ENCODE results near the gene ADAM23. TPM values are rescaled to one million over a fixed set of nuclear protein-coding genes. Genes with fewer than 3 reads are reported as not detected.

The ADAM23 gene
- polyA plus RNA-seq, 2 of the 4 experiments (the other 2 are of a cell fraction) = 6.1 to 7.8 TPM

DNA sequence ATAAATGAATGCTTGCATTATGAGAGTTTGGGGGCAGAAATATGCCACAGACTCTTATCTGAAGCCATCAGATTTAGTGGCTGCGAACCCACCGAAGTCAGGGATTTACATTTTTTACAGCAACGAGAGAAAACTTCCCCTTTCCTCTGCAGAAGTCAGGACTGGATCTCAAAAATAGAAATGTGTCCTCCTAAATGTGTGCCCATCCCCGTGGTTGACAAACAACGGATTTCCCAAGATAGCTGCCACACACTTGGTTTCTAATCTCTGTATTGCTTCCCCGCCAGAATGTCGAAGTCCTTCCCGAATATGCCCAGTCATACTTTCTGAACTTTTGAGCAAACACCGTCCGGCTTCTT is 879 bp upstream of the ADAM23 start:
- Histone ChIP-seq H3K27ac (peak overlapping the region in 1 of 2 experiments; percentile 33; a peak in 3 of 6 replicates), H3K4me2 (peak overlapping the region; percentile 79), H3K9me3 (no peaks in the 10 kb centered on the region), H3K4me1 (peaks cover 20% of the 10 kb centered on the region), H3K4me3 (peak overlapping the region; percentile 52)
- DNase-seq (ENCODE audit: low read depth in 1 of 2, low spot score in 1 of 2) (no peak), FAIRE-seq (no peak), ATAC-seq (no peak; a peak in 2 of 6 replicates)
- POLR2A ChIA-PET = no interaction called here
- TF ChIP-seq MAFK (IDR thresholded peaks at IDR 0.05; ENCODE audit: partially characterized antibody) (peak; percentile 56), CBX8 (IDR thresholded peaks at IDR 0.05) (peak; percentile 80; the same call in 1 of the 2 replicates), NFE2L2 (conservative IDR thresholded peaks at IDR 0.05; ENCODE audit: low read length) (peak; percentile 32; the same call in 1 of the 2 replicates), CEBPB (IDR thresholded peaks at IDR 0.05) (no peak)
- 24% methylated on average over 9 of the region's 10 CpGs for WGBS (ENCODE audit: missing lambda C conversion rate)
- CTCF ChIA-PET = no interaction called here

DNA sequence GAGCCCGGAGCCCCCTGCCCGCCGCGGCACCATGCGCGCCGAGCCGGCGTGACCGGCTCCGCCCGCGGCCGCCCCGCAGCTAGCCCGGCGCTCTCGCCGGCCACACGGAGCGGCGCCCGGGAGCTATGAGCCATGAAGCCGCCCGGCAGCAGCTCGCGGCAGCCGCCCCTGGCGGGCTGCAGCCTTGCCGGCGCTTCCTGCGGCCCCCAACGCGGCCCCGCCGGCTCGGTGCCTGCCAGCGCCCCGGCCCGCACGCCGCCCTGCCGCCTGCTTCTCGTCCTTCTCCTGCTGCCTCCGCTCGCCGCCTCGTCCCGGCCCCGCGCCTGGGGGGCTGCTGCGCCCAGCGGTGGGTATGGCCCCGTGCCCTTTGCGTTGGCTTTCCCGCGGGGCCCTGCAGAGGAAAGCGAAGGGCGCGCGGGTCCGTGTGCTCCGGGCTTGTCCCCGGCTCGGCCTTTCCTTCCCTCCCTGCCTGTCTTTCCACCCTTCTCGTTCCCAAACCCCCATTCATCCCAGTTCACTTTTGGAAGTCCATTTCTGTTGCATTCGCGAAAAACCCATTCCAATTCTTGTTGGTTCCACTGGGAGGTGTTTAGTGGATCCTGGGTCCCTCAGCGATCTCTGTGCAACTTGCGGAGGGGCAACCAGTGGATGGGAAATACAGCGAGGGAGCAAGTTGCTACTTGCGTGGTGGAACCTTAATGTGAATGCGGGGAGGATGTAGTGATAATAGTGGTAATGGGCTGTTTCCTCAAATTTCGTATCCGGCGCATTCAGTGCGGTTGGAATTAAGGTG is 599 bp downstream of the ADAM23 start:
- WGBS (ENCODE audit: missing lambda C conversion rate) = 16% methylated on average over 42 of the region's 77 CpGs
- TF ChIP-seq, protein P1, sequence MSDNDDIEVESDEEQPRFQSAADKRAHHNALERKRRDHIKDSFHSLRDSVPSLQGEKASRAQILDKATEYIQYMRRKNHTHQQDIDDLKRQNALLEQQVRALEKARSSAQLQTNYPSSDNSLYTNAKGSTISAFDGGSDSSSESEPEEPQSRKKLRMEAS (IDR thresholded peaks at IDR 0.05) = 0 out of 2 replicates have a peak, but pooled peaks have one; percentile 26
- no peak for TF ChIP-seq HOXB13 (CRISPR knock-in tag; IDR thresholded peaks at IDR 0.05; ENCODE audit: low read depth)
- POLR2A ChIA-PET = no interaction called here
- no peak for FAIRE-seq
- peaks cover 26% of the 10 kb centered on the region for H3K4me1 ChIP-seq
- H3K27ac ChIP-seq = peak overlapping the region; percentile 47 to 90
- ATAC-seq = peak; percentile 65 to 68
- H3K4me3 ChIP-seq = peak overlapping the region; percentile 52
- H3K9me3 ChIP-seq = no peaks in the 10 kb centered on the region
- peak overlapping the region; percentile 79 for H3K4me2 ChIP-seq
- CTCF ChIA-PET = no interaction called here
- DNase-seq (ENCODE audit: low read depth in 1 of 2, low spot score in 1 of 2) = peak; percentile 19 to 46

DNA sequence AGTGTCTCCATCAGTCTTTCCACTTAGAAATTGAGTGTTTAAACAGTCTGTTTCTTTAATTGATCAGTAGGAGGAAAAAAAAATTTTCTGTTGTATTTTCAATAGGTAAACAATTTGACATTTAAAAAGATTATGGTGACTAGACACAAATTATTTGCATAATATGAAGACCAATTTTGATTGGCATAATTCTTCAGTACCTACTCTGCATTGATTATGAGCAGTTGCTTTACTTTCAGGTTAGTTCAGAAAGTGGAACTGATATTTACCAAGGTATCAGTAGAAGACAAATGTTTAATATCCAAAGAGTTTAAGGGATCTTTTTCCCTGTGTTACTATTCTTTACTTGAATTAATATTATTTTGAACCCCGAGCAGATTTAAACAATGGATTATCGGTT is 2.6 kb downstream of the ADAM23 start:
- DNase-seq (ENCODE audit: low read depth in 1 of 2, low spot score in 1 of 2) = no peak
- Histone ChIP-seq H3K4me1 (peaks cover 26% of the 10 kb centered on the region), H3K9me3 (no peaks in the 10 kb centered on the region), H3K27ac (no peak overlapping the region), H3K4me2 (no peak overlapping the region), H3K4me3 (no peak overlapping the region)
- no peak for TF ChIP-seq CBX8 (IDR thresholded peaks at IDR 0.05)
- no peak for TF ChIP-seq RCOR1 (IDR thresholded peaks at IDR 0.05; ENCODE audit: low read depth, low read length)
- no peak for FAIRE-seq
- ATAC-seq = no peak
- ChIA-PET POLR2A (no interaction called here), CTCF (no interaction called here)
- 86% methylated on average over 2 of the region's 2 CpGs for WGBS (ENCODE audit: missing lambda C conversion rate)

DNA sequence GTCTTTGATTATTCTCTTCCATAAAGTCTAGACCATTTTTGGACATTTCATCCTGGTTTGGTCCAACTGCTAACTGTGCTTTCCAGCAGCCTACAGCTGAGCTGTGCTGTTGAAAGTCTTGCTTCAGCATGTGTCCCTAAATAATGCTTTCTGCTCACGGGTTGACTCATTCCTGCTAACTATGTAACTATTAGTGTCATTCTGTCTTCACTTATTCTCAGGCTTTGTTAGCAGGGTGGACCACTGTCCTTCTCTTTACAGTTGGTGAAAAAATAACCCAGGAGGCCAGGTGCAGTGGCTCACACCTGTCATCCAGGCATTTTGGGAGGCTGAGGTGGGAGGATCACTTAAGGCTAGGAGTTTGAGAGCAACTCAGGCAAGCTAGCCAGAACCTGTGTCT is 8.9 kb downstream of the ADAM23 start:
- DNase-seq (ENCODE audit: low read depth in 1 of 2, low spot score in 1 of 2) = no peak
- POLR2A ChIA-PET = no interaction called here
- H3K4me3 ChIP-seq = no peak overlapping the region
- WGBS (ENCODE audit: missing lambda C conversion rate) = 71% methylated on average over 1 of the region's 1 CpG
- H3K27ac ChIP-seq = no peak overlapping the region
- no peaks in the 10 kb centered on the region for H3K9me3 ChIP-seq
- no peak for FAIRE-seq
- ATAC-seq = no peak
- no peak overlapping the region for H3K4me2 ChIP-seq
- TF ChIP-seq SMC3 (IDR thresholded peaks at IDR 0.05) (no peak), BHLHE40 (IDR thresholded peaks at IDR 0.05; ENCODE audit: low read depth, low read length) (no peak)
- peaks cover 8% of the 10 kb centered on the region for H3K4me1 ChIP-seq
- CTCF ChIA-PET = no interaction called here

DNA sequence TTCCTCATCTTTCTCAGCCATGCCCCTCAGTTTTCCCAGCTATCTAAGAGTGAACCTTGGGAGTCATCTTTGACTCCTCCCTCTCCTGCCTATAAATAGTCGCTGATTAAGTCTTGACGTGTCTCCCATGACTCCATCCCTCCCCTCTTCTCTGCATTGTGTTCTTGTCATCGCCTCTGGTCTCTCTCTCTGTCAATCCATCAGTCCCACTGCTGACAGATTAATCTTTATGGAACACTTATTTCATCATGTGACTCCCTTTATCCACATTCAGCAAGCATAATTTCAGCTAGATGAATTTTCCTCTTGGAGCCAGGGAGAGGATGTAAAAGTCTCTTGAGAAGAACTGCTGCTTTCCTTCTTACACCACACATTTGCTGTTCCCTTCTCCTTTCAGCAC is 9.4 kb downstream of the ADAM23 start:
- TF ChIP-seq, protein P2, sequence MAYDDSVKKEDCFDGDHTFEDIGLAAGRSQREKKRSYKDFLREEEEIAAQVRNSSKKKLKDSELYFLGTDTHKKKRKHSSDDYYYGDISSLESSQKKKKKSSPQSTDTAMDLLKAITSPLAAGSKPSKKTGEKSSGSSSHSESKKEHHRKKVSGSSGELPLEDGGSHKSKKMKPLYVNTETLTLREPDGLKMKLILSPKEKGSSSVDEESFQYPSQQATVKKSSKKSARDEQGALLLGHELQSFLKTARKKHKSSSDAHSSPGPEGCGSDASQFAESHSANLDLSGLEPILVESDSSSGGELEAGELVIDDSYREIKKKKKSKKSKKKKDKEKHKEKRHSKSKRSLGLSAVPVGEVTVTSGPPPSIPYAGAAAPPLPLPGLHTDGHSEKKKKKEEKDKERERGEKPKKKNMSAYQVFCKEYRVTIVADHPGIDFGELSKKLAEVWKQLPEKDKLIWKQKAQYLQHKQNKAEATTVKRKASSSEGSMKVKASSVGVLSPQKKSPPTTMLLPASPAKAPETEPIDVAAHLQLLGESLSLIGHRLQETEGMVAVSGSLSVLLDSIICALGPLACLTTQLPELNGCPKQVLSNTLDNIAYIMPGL (CRISPR knock-in tag; IDR thresholded peaks at IDR 0.05; ENCODE audit: borderline replicate concordance) = no peak
- CTCF ChIA-PET = no interaction called here
- Histone ChIP-seq H3K9me3 (no peaks in the 10 kb centered on the region), H3K4me2 (no peak overlapping the region), H3K4me1 (peaks cover 3% of the 10 kb centered on the region), H3K27ac (no peak overlapping the region), H3K4me3 (no peak overlapping the region)
- DNase-seq (ENCODE audit: low read depth in 1 of 2, low spot score in 1 of 2) (peak in 1 of 2 experiments; percentile 19), FAIRE-seq (no peak), ATAC-seq (peak; percentile 47 to 52; a peak in 4 of 6 replicates)
- 19% methylated on average over 3 of the region's 3 CpGs for WGBS (ENCODE audit: missing lambda C conversion rate)
- POLR2A ChIA-PET = no interaction called here

Measured in A549 (cell line).